Cardiac muscle cell (in vitro differentiated cells and primary cell): ENCODE measurements around the gene EVPLL. TPM values are rescaled to one million over a fixed set of nuclear protein-coding genes. Genes with fewer than 3 reads are reported as not detected.

Source experiments
- DNase-seq, 2 donors: peaks; one replicate each; pipeline versions ENCODE4 v3.0.0 to v3.0.0-alpha.2; 2010 to 2017; ENCODE audit warnings: low read depth in 1 of 2, low spot score in 1 of 2
- H3K27ac ChIP-seq: fragments of 200-600 bp; sonication (generic); 2 replicates; pipeline ENCODE4 v1.5.1; 2016
- H3K27me3 ChIP-seq: fragments of 200-600 bp; sonication (generic); 2 replicates; pipeline ENCODE4 v1.6.0; 2016; ENCODE audit warnings: control low read depth
- H3K36me3 ChIP-seq: fragments of 200-600 bp; sonication (generic); 2 replicates; pipeline ENCODE4 v1.5.1; 2016; ENCODE audit warnings: control low read depth
- H3K4me1 ChIP-seq: fragments of 200-600 bp; sonication (generic); 2 replicates; pipeline ENCODE4 v1.8.1; 2017; ENCODE audit warnings: low read depth, mild to moderate bottlenecking, mixed run types
- H3K4me3 ChIP-seq: fragments of 200-600 bp; sonication (generic); 2 replicates; pipeline ENCODE4 v1.5.1; 2016; ENCODE audit warnings: mild to moderate bottlenecking
- H3K9me3 ChIP-seq: fragments of 200-600 bp; sonication (generic); 2 replicates; pipeline ENCODE4 v1.5.1; 2017; ENCODE audit warnings: low read depth, mild to moderate bottlenecking, control low read depth
- CTCF ChIP-seq: IDR thresholded peaks from 2 replicates; pipeline ENCODE4 v1.5.1; 2012; ENCODE audit warnings: low read depth, mild to moderate bottlenecking, low read length
- polyA plus RNA-seq: library from polyadenylated mRNA; unstranded; fragments of >200 nt; fragmentation: Nextera tagmentation; extraction: Ambion mirVana; gene quantifications from 2 replicates; pipeline ENCODE4 v1.2.1, GENCODE V29; 2016
- total RNA-seq: library from RNA; depleted of rRNA; stranded (reverse); fragments of >200 nt; gene quantifications from 2 replicates; pipeline ENCODE4 v1.2.3, GENCODE V29; 2016

EVPLL gene
- total and polyA plus RNA-seq, 2 experiments from 2014 or later: not detected

- H3K36me3 ChIP-seq: peaks cover 31% of the 10 kb centered on the region
- no peak for DNase-seq
- H3K4me3 ChIP-seq: no peak overlapping the region
- no peak overlapping the region for H3K27ac ChIP-seq
- no peaks in the 10 kb centered on the region for H3K4me1 ChIP-seq
- TF ChIP-seq CTCF: no peak
- H3K27me3 ChIP-seq: no peaks in the 10 kb centered on the region
- H3K9me3 ChIP-seq: no peaks in the 10 kb centered on the region
Observed at GRCh38 chr17:18344021-18344420, 33.6 kb upstream of the EVPLL start.

GRCh38 chr17:18353541-18353940 lies 24.0 kb upstream of the EVPLL start:
- H3K4me1 ChIP-seq: no peaks in the 10 kb centered on the region
- DNase-seq: no peak
- H3K9me3 ChIP-seq: no peaks in the 10 kb centered on the region
- peaks cover 12% of the 10 kb centered on the region for H3K36me3 ChIP-seq
- no peaks in the 10 kb centered on the region for H3K27me3 ChIP-seq
- H3K4me3 ChIP-seq: no peak overlapping the region
- H3K27ac ChIP-seq: no peak overlapping the region
- TF ChIP-seq CTCF: no peak

- TF ChIP-seq CTCF: no peak
Observed at GRCh38 chr17:18356624-18357023, 21.0 kb upstream of the EVPLL start.

GRCh38 chr17:18360518-18360917 lies 17.1 kb upstream of the EVPLL start:
- no peak for TF ChIP-seq CTCF
- Histone ChIP-seq H3K4me1 (no peaks in the 10 kb centered on the region), H3K27me3 (no peaks in the 10 kb centered on the region)

More at GRCh38 chr17:18356624-18357023, 21.0 kb upstream of the EVPLL start:
- Histone ChIP-seq H3K36me3 (peaks cover 12% of the 10 kb centered on the region), H3K4me3 (no peak overlapping the region), H3K4me1 (no peaks in the 10 kb centered on the region), H3K27ac (no peak overlapping the region), H3K9me3 (no peaks in the 10 kb centered on the region), H3K27me3 (no peaks in the 10 kb centered on the region)
- DNase-seq: peak in 1 of 2 donors; percentile 86

GRCh38 chr17:18361837-18362697 lies 15.5 kb upstream of the EVPLL start:
- Histone ChIP-seq H3K36me3 (peaks cover 3% of the 10 kb centered on the region), H3K9me3 (no peaks in the 10 kb centered on the region), H3K4me1 (no peaks in the 10 kb centered on the region), H3K27ac (no peak overlapping the region), H3K4me3 (peak overlapping the region; percentile 50), H3K27me3 (no peaks in the 10 kb centered on the region)
- no peak for DNase-seq
- TF ChIP-seq CTCF: no peak

More at GRCh38 chr17:18360518-18360917, 17.1 kb upstream of the EVPLL start:
- Histone ChIP-seq H3K27ac (no peak overlapping the region), H3K9me3 (no peaks in the 10 kb centered on the region), H3K36me3 (peaks cover 3% of the 10 kb centered on the region), H3K4me3 (no peak overlapping the region)
- DNase-seq: no peak
